Heart right ventricle (tissue), 16 donors: Measurements from ENCODE around the gene PPOX. TPM values are rescaled to one million over a fixed set of nuclear protein-coding genes. Genes with fewer than 3 reads are reported as not detected.
A peak's percentile ranks its signal among the peaks of the same experiment; 100 is the strongest.

Experiments
- ATAC-seq, 8 donors: fragments of 200-7000 bp; cut with Tn5 transposase; one replicate each; pipeline ENCODE4 v1.9.1; 2020; ENCODE audit warnings: mild to moderate bottlenecking in 8 of 8, moderate library complexity in 8 of 8, moderate number of reproducible peaks in 1 of 8
- DNase-seq, 2 donors: peaks; one replicate each; pipeline ENCODE4 v3.0.0-alpha.2; 2020
- H3K27ac ChIP-seq, 10 donors: fragments of 200-600 bp; sonication (generic) in 2 of 10; one replicate each; pipeline versions ENCODE4 v1.5.0 to v1.8.0; 2020 to 2022; ENCODE audit warnings: mild to moderate bottlenecking in 3 of 10
- H3K27me3 ChIP-seq, 7 donors: fragments of 200-600 bp; one replicate each; pipeline ENCODE4 v1.8.0; 2021 to 2022; ENCODE audit warnings: mild to moderate bottlenecking in 2 of 7
- H3K36me3 ChIP-seq, 9 donors: fragments of 200-600 bp; sonication (generic) in 1 of 9; one replicate each; pipeline versions ENCODE4 v1.5.0 to v1.8.0; 2020 to 2022; ENCODE audit warnings: mild to moderate bottlenecking in 2 of 9
- H3K4me1 ChIP-seq, 9 donors: fragments of 200-600 bp; sonication (generic) in 1 of 9; one replicate each; pipeline versions ENCODE4 v1.5.0 to v1.8.0; 2020 to 2022; ENCODE audit warnings: mild to moderate bottlenecking in 4 of 9
- H3K4me3 ChIP-seq, 10 donors: fragments of 200-600 bp; sonication (generic) in 2 of 10; one replicate each; pipeline versions ENCODE4 v1.5.0 to v1.8.0; 2020 to 2022; ENCODE audit warnings: mild to moderate bottlenecking in 7 of 10, moderate library complexity in 2 of 10
- H3K9me3 ChIP-seq, 11 donors: fragments of 200-600 bp in 10 of 11; sonication (generic) in 2 of 11; one replicate each; pipeline versions ENCODE4 v1.5.0 to v1.8.0; 2013 to 2022; ENCODE audit warnings: mild to moderate bottlenecking in 2 of 11, control low read depth in 1 of 11, moderate library complexity in 1 of 11
- WGBS, 2 donors: extraction: QIAGEN DNeasy Blood & Tissue Kit; methylation state at CpG; one replicate each; pipeline ENCODE4 v1.1.7; 2013; ENCODE audit warnings: inconsistent platforms in 1 of 2; 5-methylcytosine and 5-hydroxymethylcytosine counted together
- intact Hi-C, 10 donors: fragments of 100-400 bp; cut with DNase I; formaldehyde crosslinking; loops; one replicate each; pipeline versions ENCODE4 v1.11.1 to v1.14.2; 2022
- polyA plus RNA-seq, 2 donors: library from polyadenylated mRNA; stranded (reverse); fragments of 200-250 nt; gene quantifications; one replicate each; pipeline ENCODE4 v1.2.3, GENCODE V29; 2013
- total RNA-seq, 10 donors: library from RNA; stranded (reverse); fragmentation: NEBNext Ultra II Directional in 3 of 10; extraction: Animal tissue kit (Norgen Biotek cat#: 25700) in 3 of 10; gene quantifications; one replicate each; pipeline versions ENCODE4 v1.2.1 to v1.2.4, GENCODE V29; 2021 to 2023
- TF ChIP-seq, protein P1 (sequence below), 9 donors: fragments of 200-600 bp; sonication (generic) in 2 of 9; IDR thresholded peaks; one replicate each; pipeline versions ENCODE4 v1.5.0 to v1.8.0; 2021 to 2022; ENCODE audit warnings: antibody characterized with exemption in 9 of 9, mild to moderate bottlenecking in 5 of 9, moderate library complexity in 1 of 9
- donor health status: Arrhythmogenic right ventricular cardiomyopathy.
- donor health status: ischemic (EF 13 %, LVEDD 7.1; RV severe dilation, severe dysfunction).
- donor health status: healthy with polysubstance abuse.
- donor health status: DM: no; HTN: yes; CAD: no.
- donor health status: DM: no; HTN: no; CAD: no.
- donor health status: ischemic (EF 25% LVEDD 6.9; RV normal size, moderate dysfunction).
- donor health status: ischemic (EF 25% LVEDD 5.7; RV mildly dilated, moderate dysfunction).
- donor health status: healthy.
- donor health status: DM: yes; HTN: yes; CAD: no.
- donor health status: Ischemic cardiomyopathy.
- donor health status: ischemic (EF 35%, LVEDD 5.7; RV mildly dilated, moderate dysfunction).
- donor health status: nonischemic (EF 11% LVEDD 7.7; RV severe dilation, severe dysfunction).
- donor health status: DM: yes; HTN: yes; CAD: no.
- donor health status: PGD.
- donor health status: ischemic (EF 29% LVEDD 5.4; RV normal size, mild dysfunction).
- donor health status: nonischemic (EF 23%, LVEDD 6.1; RV moderate dilation, normal function).

The PPOX gene
- total and polyA plus RNA-seq, 12 donors, result 8.5 to 58.5 (median 15.0) TPM

DNA sequence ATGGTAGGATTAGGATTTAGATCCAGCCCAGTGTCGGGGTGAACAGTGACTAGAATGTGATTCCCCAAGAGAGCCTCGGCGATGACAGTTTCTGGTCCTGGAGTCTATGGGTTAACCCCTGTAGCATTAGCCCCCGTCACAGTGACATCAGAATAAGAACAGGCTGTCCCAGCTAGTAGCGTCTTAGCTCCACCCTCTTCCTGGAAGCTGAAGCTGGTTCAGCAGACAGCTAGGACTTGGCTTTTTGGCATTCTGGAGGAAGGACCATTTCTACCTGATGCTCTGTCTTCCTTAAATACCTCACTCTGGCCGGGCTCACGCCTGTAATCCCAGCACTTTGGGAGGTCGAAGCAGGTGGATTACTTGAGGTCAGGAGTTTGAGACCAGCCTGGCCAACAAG, 40.9 kb downstream of the PPOX start:
- H3K27ac ChIP-seq, result peak overlapping the region; percentile 67 to 100 (median 83)
- ATAC-seq (peak; percentile 40 to 88 (median 73)), DNase-seq (peak in 1 of 2 donors; percentile 77)
- 53 to 56% methylated on average over 8 of the region's 8 CpGs for WGBS, 2 donors
- peaks cover 15 to 78% (median 66%) of the 10 kb centered on the region in 9 donors for H3K4me1 ChIP-seq
- H3K36me3 ChIP-seq, result peaks cover 0 to 89% (median 54%) of the 10 kb centered on the region in 9 donors
- intact Hi-C loops, result loop anchor here in 2 of 10 donors (5.0 kb wide), 1 partner anchor 175 kb away; no protein-coding TSS in a partner anchor
- TF ChIP-seq, protein P1, sequence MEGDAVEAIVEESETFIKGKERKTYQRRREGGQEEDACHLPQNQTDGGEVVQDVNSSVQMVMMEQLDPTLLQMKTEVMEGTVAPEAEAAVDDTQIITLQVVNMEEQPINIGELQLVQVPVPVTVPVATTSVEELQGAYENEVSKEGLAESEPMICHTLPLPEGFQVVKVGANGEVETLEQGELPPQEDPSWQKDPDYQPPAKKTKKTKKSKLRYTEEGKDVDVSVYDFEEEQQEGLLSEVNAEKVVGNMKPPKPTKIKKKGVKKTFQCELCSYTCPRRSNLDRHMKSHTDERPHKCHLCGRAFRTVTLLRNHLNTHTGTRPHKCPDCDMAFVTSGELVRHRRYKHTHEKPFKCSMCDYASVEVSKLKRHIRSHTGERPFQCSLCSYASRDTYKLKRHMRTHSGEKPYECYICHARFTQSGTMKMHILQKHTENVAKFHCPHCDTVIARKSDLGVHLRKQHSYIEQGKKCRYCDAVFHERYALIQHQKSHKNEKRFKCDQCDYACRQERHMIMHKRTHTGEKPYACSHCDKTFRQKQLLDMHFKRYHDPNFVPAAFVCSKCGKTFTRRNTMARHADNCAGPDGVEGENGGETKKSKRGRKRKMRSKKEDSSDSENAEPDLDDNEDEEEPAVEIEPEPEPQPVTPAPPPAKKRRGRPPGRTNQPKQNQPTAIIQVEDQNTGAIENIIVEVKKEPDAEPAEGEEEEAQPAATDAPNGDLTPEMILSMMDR (IDR thresholded peaks at IDR 0.05), result no peak
- no peaks in the 10 kb centered on the region for H3K9me3 ChIP-seq
- H3K4me3 ChIP-seq, result peak overlapping the region in 2 of 10 donors; percentile 15 to 18
- H3K27me3 ChIP-seq, result no peaks in the 10 kb centered on the region

GRCh38 chr1:161209790-161210409, 43.7 kb downstream of the PPOX start:
- TF ChIP-seq, protein P1 (IDR thresholded peaks at IDR 0.05), result peak; percentile 76 to 88 (median 86)
- H3K4me3 ChIP-seq, result no peak overlapping the region
- intact Hi-C loops, result loop anchor here in 5 of 10 donors (2.0 to 5.0 kb wide), 3 partner anchors 17 to 172 kb away; no protein-coding TSS in a partner anchor
- H3K9me3 ChIP-seq, result no peaks in the 10 kb centered on the region
- WGBS, 2 donors, result 34 to 39% methylated on average over 11 of the region's 11 CpGs
- peaks cover 6 to 72% (median 45%) of the 10 kb centered on the region in 9 donors for H3K4me1 ChIP-seq
- H3K36me3 ChIP-seq, result peaks cover 0 to 100% (median 75%) of the 10 kb centered on the region in 9 donors
- peak overlapping the region in 4 of 10 donors; percentile 86 to 100 (median 98) for H3K27ac ChIP-seq
- peak; percentile 68 to 83 for DNase-seq
- peak; percentile 52 to 78 (median 68) for ATAC-seq
- no peaks in the 10 kb centered on the region for H3K27me3 ChIP-seq

GRCh38 chr1:161214369-161214768, 48.1 kb downstream of the PPOX start:
- Histone ChIP-seq H3K4me1 (peaks cover 0 to 65% (median 11%) of the 10 kb centered on the region in 9 donors), H3K4me3 (peak overlapping the region in 2 of 10 donors; percentile 32 to 62), H3K9me3 (no peaks in the 10 kb centered on the region), H3K27ac (peak overlapping the region in 7 of 10 donors; percentile 41 to 95 (median 53)), H3K36me3 (peaks cover 0 to 77% (median 51%) of the 10 kb centered on the region in 9 donors), H3K27me3 (no peaks in the 10 kb centered on the region)
- intact Hi-C loops, result loop anchor here in 2 of 10 donors (5.0 kb wide), 2 partner anchors 163 to 168 kb away; no protein-coding TSS in a partner anchor
- TF ChIP-seq, protein P1 (IDR thresholded peaks at IDR 0.05), result no peak
- DNase-seq (no peak), ATAC-seq (peak in 3 of 8 donors; percentile 15 to 39 (median 19))
- 91 to 92% methylated on average over 9 of the region's 9 CpGs for WGBS, 2 donors

GRCh38 chr1:161215076-161215475, 48.9 kb downstream of the PPOX start, which contains the start of gene FCER1G:
Gene FCER1G, plus strand, starts transcription at chr1:161215295. Its CDS starts 27 bp downstream, at chr1:161215322.
- Histone ChIP-seq H3K4me1 (peaks cover 0 to 58% (median 4%) of the 10 kb centered on the region in 9 donors), H3K27me3 (no peaks in the 10 kb centered on the region), H3K4me3 (peak within 1 kb of the TSS in 7 of 10 donors; percentile 0 to 62 (median 38)), H3K36me3 (peaks cover 0 to 77% (median 46%) of the 10 kb centered on the region in 9 donors), H3K9me3 (no peaks in the 10 kb centered on the region), H3K27ac (peak within 1 kb of the TSS in 9 of 10 donors; percentile 5 to 95 (median 48))
- TF ChIP-seq, protein P1 (IDR thresholded peaks at IDR 0.05), result no peak
- intact Hi-C loops, result no loop called here
- 70 to 74% methylated on average over 10 of the region's 10 CpGs for WGBS, 2 donors
- ATAC-seq (peak; percentile 42 to 74 (median 60)), DNase-seq (peak in 1 of 2 donors; percentile 58)
